ENCODE measurements around the gene MEF2A.
A peak's percentile ranks its signal among the peaks of the same experiment; 100 is the strongest.

Gene MEF2A

GRCh38 chr15:99616773-99617342 is 51.1 kb downstream of the MEF2A start:
- peak overlapping the region; percentile 61 for H3K27ac ChIP-seq

GRCh38 chr15:99618941-99619411 is 53.2 kb downstream of the MEF2A start:
- no peak for TF ChIP-seq CTCF (conservative IDR thresholded peaks at IDR 0.05)
- H3K27ac ChIP-seq = no peak overlapping the region

More at GRCh38 chr15:99616773-99617342, 51.1 kb downstream of the MEF2A start:
- TF ChIP-seq CTCF (conservative IDR thresholded peaks at IDR 0.05) = no peak

- no peak for TF ChIP-seq CTCF (conservative IDR thresholded peaks at IDR 0.05)
- H3K27ac ChIP-seq = no peak overlapping the region
These were observed 53.9 kb downstream of the MEF2A start for GRCh38 chr15:99619712-99620111.

GRCh38 chr15:99620178-99620577 is 54.4 kb downstream of the MEF2A start:
- no peak overlapping the region for H3K27ac ChIP-seq
- no peak for TF ChIP-seq CTCF (conservative IDR thresholded peaks at IDR 0.05)

GRCh38 chr15:99621767-99622166 is 56.0 kb downstream of the MEF2A start:
- no peak overlapping the region for H3K27ac ChIP-seq
- no peak for TF ChIP-seq CTCF (conservative IDR thresholded peaks at IDR 0.05)

GRCh38 chr15:99628374-99629001 is 62.7 kb downstream of the MEF2A start:
- no peak for TF ChIP-seq CTCF (conservative IDR thresholded peaks at IDR 0.05)
- H3K27ac ChIP-seq = no peak overlapping the region

GRCh38 chr15:99630607-99631131 is 64.9 kb downstream of the MEF2A start:
- H3K27ac ChIP-seq = no peak overlapping the region

More at GRCh38 chr15:99630607-99631131, 64.9 kb downstream of the MEF2A start:
- no peak for TF ChIP-seq CTCF (conservative IDR thresholded peaks at IDR 0.05)
